HepG2 (cell line): ENCODE results near the gene PKP1. TPM values are rescaled to one million over a fixed set of nuclear protein-coding genes. Genes with fewer than 3 reads are reported as not detected.

Experiments
- AKNA ChIP-seq: sonication (generic); formaldehyde crosslinking; IDR thresholded peaks from 2 replicates; pipeline ENCODE4 v1.4.0; 2020; ENCODE audit warnings: missing genetic modification reagents, borderline replicate concordance
- ATAD3A ChIP-seq: sonication (generic); formaldehyde crosslinking; IDR thresholded peaks from 2 replicates; pipeline ENCODE4 v1.4.0; 2020; ENCODE audit warnings: missing genetic modification reagents
- BCL3 ChIP-seq: sonication (generic); formaldehyde crosslinking; IDR thresholded peaks from 2 replicates; pipeline ENCODE4 v1.5.1; 2020; ENCODE audit warnings: mild to moderate bottlenecking, missing genetic modification reagents, moderate library complexity
- FOSL1 ChIP-seq: sonication (generic); formaldehyde crosslinking; IDR thresholded peaks from 2 replicates; pipeline ENCODE4 v1.9.0; 2021; ENCODE audit warnings: missing genetic modification reagents, borderline replicate concordance
- ZNF644 ChIP-seq: IDR thresholded peaks from 2 replicates; pipeline ENCODE4 v1.6.1; 2016; ENCODE audit warnings: low read depth
- ZNF775 ChIP-seq: sonication (generic); formaldehyde crosslinking; IDR thresholded peaks from 2 replicates; pipeline ENCODE4 v1.4.0; 2020; ENCODE audit warnings: missing genetic modification reagents, mild to moderate bottlenecking, moderate library complexity, borderline replicate concordance
- polyA plus RNA-seq, 8 experiments: library from polyadenylated mRNA; depleted of rRNA in 3 of 8; stranded (reverse) in 7 of 8; unstranded in 1 of 8; fragments of >200 nt; fragmentation: Illumina TruSeq in 4 of 8; extraction: Trizol in 4 of 8; gene quantifications; 2 replicates each; pipeline versions ENCODE4 v1.2.1 to v1.2.3, GENCODE V29; 2011 to 2016; ENCODE audit warnings: low read depth in 4 of 8, missing spikeins in 1 of 8, mixed read lengths in 1 of 8; ENCODE audit not compliant: insufficient read depth in 1 of 8
- total RNA-seq, 5 experiments: library from RNA; depleted of rRNA; stranded (reverse); fragments of >200 nt; fragmentation: Illumina TruSeq; extraction: Trizol; gene quantifications; 2 replicates each; pipeline ENCODE4 v1.2.3, GENCODE V29; 2016; ENCODE audit warnings: low read depth in 1 of 5

PKP1 gene
- total and polyA plus RNA-seq, 2 of the 13 experiments (the other 11 are each of a cell fraction or from before 2014, with no cell fraction given) = not detected

GRCh38 chr1:201341377-201341776 lies 58.1 kb downstream of the PKP1 start (continued):
- TF ChIP-seq ZNF644 (CRISPR knock-in tag) = no peak
- TF ChIP-seq ATAD3A (CRISPR knock-in tag) = no peak
- TF ChIP-seq AKNA = no peak
- TF ChIP-seq ZNF775 = no peak
- TF ChIP-seq FOSL1 (CRISPR knock-in tag) = no peak
- no peak for TF ChIP-seq BCL3 (CRISPR knock-in tag)
